Neuronal stem cell (in vitro differentiated cells): ENCODE measurements around the gene DUOXA1.
A peak's percentile ranks its signal among the peaks of the same experiment; 100 is the strongest.

Experiments
- DNase-seq: peaks from one replicate; pipeline ENCODE4 v3.0.0-alpha.2; 2013; ENCODE audit warnings: low spot score
- H2AFZ ChIP-seq: one replicate; pipeline ENCODE4 v1.6.1; 2013; ENCODE audit warnings: mild to moderate bottlenecking, low read length, inconsistent platforms
- H2AK5ac ChIP-seq: 2 replicates; pipeline ENCODE4 v1.6.1; 2013; ENCODE audit warnings: low read depth, mild to moderate bottlenecking, inconsistent platforms, low read length, moderate library complexity, mixed read lengths
- H2BK120ac ChIP-seq: 2 replicates; pipeline ENCODE4 v1.6.1; 2013; ENCODE audit warnings: low read depth, mild to moderate bottlenecking, inconsistent platforms, low read length, moderate library complexity, mixed read lengths
- H2BK12ac ChIP-seq: one replicate; pipeline ENCODE4 v1.6.1; 2013; ENCODE audit warnings: low read length, inconsistent platforms
- H2BK15ac ChIP-seq: 2 replicates; pipeline ENCODE4 v1.6.1; 2013; ENCODE audit warnings: mild to moderate bottlenecking, low read length, inconsistent platforms, mixed read lengths
- H2BK5ac ChIP-seq: one replicate; pipeline ENCODE4 v1.6.1; 2013; ENCODE audit warnings: inconsistent platforms, mild to moderate bottlenecking, low read length, moderate library complexity
- H3K14ac ChIP-seq: one replicate; pipeline ENCODE4 v1.6.1; 2013; ENCODE audit warnings: low read length, inconsistent platforms
- H3K18ac ChIP-seq: 2 replicates; pipeline ENCODE4 v1.6.1; 2013; ENCODE audit warnings: low read length, inconsistent platforms
- H3K23ac ChIP-seq: 2 replicates; pipeline ENCODE4 v1.6.1; 2013; ENCODE audit warnings: low read depth, mild to moderate bottlenecking, mixed read lengths, low read length, inconsistent platforms; ENCODE audit not compliant: poor library complexity
- H3K27ac ChIP-seq: replicated peaks from 3 replicates; pipeline ENCODE4 v1.5.1; 2013; ENCODE audit warnings: low read length, inconsistent platforms
- H3K27me3 ChIP-seq, 3 experiments: 2 replicates each; pipeline ENCODE4 v1.6.1; 2013; ENCODE audit warnings: low read length in 3 of 3, mild to moderate bottlenecking in 2 of 3, inconsistent platforms in 1 of 3, low read depth in 1 of 3, mixed read lengths in 1 of 3, moderate library complexity in 1 of 3; ENCODE audit not compliant: control insufficient read depth in 3 of 3, insufficient read depth in 3 of 3
- H3K36me3 ChIP-seq, 2 donors: replicated peaks in 1 of 2; 2 replicates each; pipeline ENCODE4 v1.6.1; 2013; ENCODE audit warnings: low read length in 2 of 2; ENCODE audit not compliant: control insufficient read depth in 2 of 2, insufficient read depth in 2 of 2
- H3K4ac ChIP-seq: 2 replicates; pipeline ENCODE4 v1.6.1; 2013; ENCODE audit warnings: inconsistent platforms, mild to moderate bottlenecking, low read length, moderate library complexity
- H3K4me1 ChIP-seq, 2 donors: 1 replicate in 1 of 2; 2 replicates in 1 of 2; pipeline ENCODE4 v1.6.1; 2013; ENCODE audit warnings: low read length in 2 of 2, low read depth in 1 of 2; ENCODE audit not compliant: control insufficient read depth in 2 of 2, insufficient read depth in 1 of 2
- H3K4me2 ChIP-seq: one replicate; pipeline ENCODE4 v1.6.1; 2013; ENCODE audit warnings: mild to moderate bottlenecking, low read length, inconsistent platforms; ENCODE audit not compliant: insufficient read depth, poor library complexity, severe bottlenecking
- H3K4me3 ChIP-seq, 2 donors: 2 replicates each; pipeline ENCODE4 v1.5.1; 2013; ENCODE audit warnings: low read length in 2 of 2, mild to moderate bottlenecking in 2 of 2, inconsistent platforms in 1 of 2, moderate library complexity in 1 of 2
- H3K79me1 ChIP-seq: one replicate; pipeline ENCODE4 v1.6.1; 2013; ENCODE audit warnings: low read depth, mild to moderate bottlenecking, inconsistent platforms, low read length, moderate library complexity
- H3K9ac ChIP-seq: one replicate; pipeline ENCODE4 v1.6.1; 2013; ENCODE audit warnings: mild to moderate bottlenecking, low read depth, low read length, inconsistent platforms; ENCODE audit not compliant: poor library complexity
- H3K9me3 ChIP-seq, 2 donors: replicated peaks in 1 of 2; 2 replicates each; pipeline versions ENCODE3 to v1.6.1; 2013; ENCODE audit warnings: low read length in 2 of 2, mild to moderate bottlenecking in 2 of 2, inconsistent platforms in 1 of 2, low read depth in 1 of 2, mixed read lengths in 1 of 2, moderate library complexity in 1 of 2; ENCODE audit not compliant: control insufficient read depth in 2 of 2, insufficient read depth in 1 of 2
- H4K8ac ChIP-seq: one replicate; pipeline ENCODE4 v1.6.1; 2013; ENCODE audit warnings: low read depth, mild to moderate bottlenecking, inconsistent platforms, low read length, moderate library complexity
- H4K91ac ChIP-seq: one replicate; pipeline ENCODE4 v1.6.1; 2013; ENCODE audit warnings: low read length, low read depth, mild to moderate bottlenecking, inconsistent platforms; ENCODE audit not compliant: poor library complexity
- WGBS, 2 donors: extraction: QIAGEN DNeasy Blood & Tissue Kit; methylation state at CpG; one replicate each; pipeline ENCODE4 v1.1.7; 2013; ENCODE audit warnings: missing lambda C conversion rate in 2 of 2, mixed read lengths in 1 of 2; ENCODE audit not compliant: insufficient read length in 2 of 2, insufficient replicate concordance in 1 of 2; ENCODE audit errors: extremely low coverage in 2 of 2; 5-methylcytosine and 5-hydroxymethylcytosine counted together

DUOXA1 gene

DNA sequence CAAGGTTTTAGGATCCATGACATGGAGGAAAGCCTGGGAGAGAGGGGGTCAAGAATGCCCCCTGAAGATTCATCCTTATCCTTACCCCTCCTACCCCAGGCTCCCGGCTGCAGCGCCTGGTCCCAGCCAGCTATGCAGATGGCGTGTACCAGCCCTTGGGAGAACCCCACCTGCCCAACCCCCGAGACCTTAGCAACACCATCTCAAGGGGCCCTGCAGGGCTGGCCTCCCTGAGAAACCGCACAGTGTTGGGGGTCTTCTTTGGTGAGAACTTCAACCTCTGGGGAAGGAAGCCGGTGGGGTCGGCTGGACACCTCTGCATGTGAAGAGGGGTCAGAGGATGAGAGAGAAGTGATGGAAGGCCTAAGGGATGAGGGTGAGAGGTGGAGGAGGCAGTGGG is 4.4 kb upstream of the DUOXA1 start:
- WGBS, 2 donors, result no CpG with 5 or more reads among the region's 7 CpGs

DNA sequence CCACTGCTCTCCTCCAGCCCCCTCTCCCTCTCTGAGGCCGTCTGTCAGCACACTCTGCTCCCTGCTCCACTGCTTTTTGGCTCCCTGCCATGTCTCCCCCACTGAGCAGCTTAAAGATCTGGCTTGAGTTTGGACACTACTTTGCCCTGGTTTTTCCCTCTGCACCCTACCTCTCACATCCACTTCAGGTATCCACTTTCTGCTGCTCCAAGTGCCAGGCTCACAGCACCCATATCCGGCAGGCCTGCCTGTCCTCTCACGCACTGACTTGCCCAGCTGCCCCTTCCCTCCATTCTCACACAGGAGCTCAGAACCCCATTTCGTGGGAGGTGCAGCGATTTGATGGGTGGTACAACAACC is 3.9 kb upstream of the DUOXA1 start:
- H2AK5ac ChIP-seq, result no peak overlapping the region
- peaks cover 32 to 93% (median 79%) of the 10 kb centered on the region in 3 experiments for H3K27me3 ChIP-seq
- no peak for DNase-seq

More for the DNA sequence above, 4.4 kb upstream of the DUOXA1 start:
- no peak overlapping the region for H4K91ac ChIP-seq
- H3K27ac ChIP-seq, result no peak overlapping the region
- H3K23ac ChIP-seq, result no peak overlapping the region
- H3K4me2 ChIP-seq, result no peak overlapping the region
- H3K4me1 ChIP-seq, result no peaks in the 10 kb centered on the region
- no peak overlapping the region for H2BK120ac ChIP-seq
- H2AFZ ChIP-seq, result no peak overlapping the region
- H3K4me3 ChIP-seq, result no peak overlapping the region
- no peak for DNase-seq
- no peak overlapping the region for H2AK5ac ChIP-seq
- no peak overlapping the region for H3K9ac ChIP-seq
- H2BK12ac ChIP-seq, result no peak overlapping the region
- no peak overlapping the region for H4K8ac ChIP-seq
- H3K4ac ChIP-seq, result no peak overlapping the region
- H2BK15ac ChIP-seq, result no peak overlapping the region
- peaks cover 27 to 93% (median 74%) of the 10 kb centered on the region in 3 experiments for H3K27me3 ChIP-seq
- H2BK5ac ChIP-seq, result no peak overlapping the region
- H3K36me3 ChIP-seq, result no peaks in the 10 kb centered on the region
- no peaks in the 10 kb centered on the region for H3K79me1 ChIP-seq
- H3K9me3 ChIP-seq, result peaks cover 3 to 6% of the 10 kb centered on the region in 2 donors
- H3K14ac ChIP-seq, result no peak overlapping the region
- H3K18ac ChIP-seq, result no peak overlapping the region

DNA sequence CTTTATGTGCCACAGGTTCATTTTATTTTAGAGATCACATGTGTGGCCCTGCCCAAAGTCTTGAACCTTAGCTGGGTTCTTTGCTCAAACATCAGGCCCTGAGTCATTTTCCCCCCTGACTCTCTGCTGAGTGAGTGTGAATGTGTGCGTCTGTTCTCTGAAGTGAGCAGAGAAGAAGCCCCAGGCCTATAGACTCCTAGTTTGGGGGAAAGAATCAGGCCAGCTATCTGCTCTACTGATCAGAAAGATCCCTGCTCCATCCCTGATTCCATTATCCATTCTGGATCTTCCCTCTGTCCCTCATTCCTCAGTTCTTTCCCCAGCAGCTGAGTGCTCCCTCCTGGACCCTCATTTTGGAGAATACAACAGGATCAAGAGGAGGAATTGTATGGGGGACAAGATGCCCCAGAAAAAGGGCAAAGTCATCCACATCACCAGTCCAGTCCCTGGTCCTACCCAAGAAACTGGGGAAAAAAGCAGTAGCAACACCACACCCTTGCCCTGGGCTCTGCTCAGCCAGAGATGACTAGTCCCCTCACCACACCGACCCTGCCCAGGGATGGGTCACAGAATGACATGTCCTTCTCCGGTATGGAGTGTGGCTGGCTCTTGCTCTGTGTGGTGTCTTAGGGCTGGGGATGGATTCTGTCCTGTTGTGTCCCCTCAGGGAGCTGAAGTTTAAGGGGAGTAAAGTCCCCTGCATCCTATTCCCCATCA is 3.3 kb upstream of the DUOXA1 start:
- no peak overlapping the region for H2BK5ac ChIP-seq
- no peak overlapping the region for H4K91ac ChIP-seq
- H2BK15ac ChIP-seq, result no peak overlapping the region
- H3K27ac ChIP-seq, result no peak overlapping the region
- H4K8ac ChIP-seq, result no peak overlapping the region
- H3K18ac ChIP-seq, result no peak overlapping the region
- no peak overlapping the region for H3K4ac ChIP-seq
- H2AK5ac ChIP-seq, result no peak overlapping the region
- H3K4me2 ChIP-seq, result no peak overlapping the region
- H3K9ac ChIP-seq, result no peak overlapping the region
- H2BK120ac ChIP-seq, result no peak overlapping the region
- DNase-seq, result no peak
- H3K36me3 ChIP-seq, result no peaks in the 10 kb centered on the region
- H3K4me3 ChIP-seq, result no peak overlapping the region
- H3K27me3 ChIP-seq, result peaks cover 35 to 93% (median 84%) of the 10 kb centered on the region in 3 experiments
- no CpG with 5 or more reads among the region's 3 CpGs for WGBS, 2 donors
- H2AFZ ChIP-seq, result no peak overlapping the region
- H3K23ac ChIP-seq, result peak overlapping the region; percentile 34
- peaks cover 3 to 6% of the 10 kb centered on the region in 2 donors for H3K9me3 ChIP-seq
- no peak overlapping the region for H2BK12ac ChIP-seq
- H3K79me1 ChIP-seq, result no peaks in the 10 kb centered on the region
- peak overlapping the region; percentile 1 for H3K14ac ChIP-seq
- no peaks in the 10 kb centered on the region for H3K4me1 ChIP-seq

More for the DNA sequence above, 3.9 kb upstream of the DUOXA1 start:
- no peak overlapping the region for H2BK12ac ChIP-seq
- no peaks in the 10 kb centered on the region for H3K79me1 ChIP-seq
- no peak overlapping the region for H3K9ac ChIP-seq
- H3K4me1 ChIP-seq, result no peaks in the 10 kb centered on the region
- H3K14ac ChIP-seq, result peak overlapping the region; percentile 1
- no peak overlapping the region for H3K4me2 ChIP-seq
- H3K36me3 ChIP-seq, result no peaks in the 10 kb centered on the region
- H3K27ac ChIP-seq, result no peak overlapping the region
- no peak overlapping the region for H2BK15ac ChIP-seq
- no peak overlapping the region for H2BK120ac ChIP-seq
- no peak overlapping the region for H3K4ac ChIP-seq
- no peak overlapping the region for H3K18ac ChIP-seq
- no CpG with 5 or more reads among the region's 5 CpGs for WGBS, 2 donors
- H3K9me3 ChIP-seq, result peaks cover 3 to 6% of the 10 kb centered on the region in 2 donors
- no peak overlapping the region for H3K4me3 ChIP-seq
- no peak overlapping the region for H2AFZ ChIP-seq
- H2BK5ac ChIP-seq, result no peak overlapping the region
- peak overlapping the region; percentile 34 for H3K23ac ChIP-seq
- no peak overlapping the region for H4K91ac ChIP-seq
- no peak overlapping the region for H4K8ac ChIP-seq

DNA sequence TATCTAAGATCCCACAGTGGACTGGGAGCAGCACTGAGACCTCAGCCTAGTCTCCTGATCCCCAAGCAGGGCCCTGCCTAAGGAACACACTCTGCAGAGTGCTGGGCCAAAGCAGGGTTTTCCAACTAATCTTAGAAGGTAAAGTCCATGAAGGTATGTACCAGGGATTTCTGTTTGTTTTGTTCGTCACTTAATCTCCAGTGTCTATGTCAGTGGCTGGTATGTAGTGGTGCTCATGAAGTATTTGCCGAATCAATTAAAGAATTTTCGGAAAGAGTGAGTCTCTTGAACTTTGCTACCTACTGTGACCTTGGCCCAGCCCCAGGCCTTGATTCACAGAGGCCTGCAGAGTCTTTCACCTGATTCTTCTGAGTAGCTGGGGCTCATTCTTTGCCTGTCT is 1.8 kb upstream of the DUOXA1 start:
- Histone ChIP-seq H3K27me3 (peaks cover 33 to 92% (median 87%) of the 10 kb centered on the region in 3 experiments), H3K14ac (no peak overlapping the region), H3K4me1 (no peaks in the 10 kb centered on the region), H3K27ac (no peak overlapping the region), H3K4me2 (no peak overlapping the region), H2AFZ (no peak overlapping the region), H3K18ac (no peak overlapping the region), H2BK120ac (no peak overlapping the region), H2BK15ac (no peak overlapping the region), H3K4me3 (no peak overlapping the region), H3K9ac (no peak overlapping the region), H2AK5ac (no peak overlapping the region), H4K8ac (no peak overlapping the region), H2BK5ac (no peak overlapping the region), H3K79me1 (no peaks in the 10 kb centered on the region), H3K4ac (no peak overlapping the region), H2BK12ac (no peak overlapping the region), H3K9me3 (peaks cover 3 to 6% of the 10 kb centered on the region in 2 donors), H4K91ac (no peak overlapping the region), H3K23ac (no peak overlapping the region), H3K36me3 (no peaks in the 10 kb centered on the region)
- no peak for DNase-seq
- no CpG with 5 or more reads among the region's 3 CpGs for WGBS, 2 donors
